Fibroblast of skin of right biceps (primary cell): ENCODE measurements around the gene LRRC49.
A peak's percentile ranks its signal among the peaks of the same experiment; 100 is the strongest.
"Not testable (repeated sequence)": the region's sequence is repeated elsewhere in the genome, so short reads cannot be mapped to it uniquely, and the experiment has no call there.

Source experiments
- DNase-seq: peaks from one replicate; pipeline ENCODE4 v3.0.0-alpha.2; 2013

Gene LRRC49

DNA sequence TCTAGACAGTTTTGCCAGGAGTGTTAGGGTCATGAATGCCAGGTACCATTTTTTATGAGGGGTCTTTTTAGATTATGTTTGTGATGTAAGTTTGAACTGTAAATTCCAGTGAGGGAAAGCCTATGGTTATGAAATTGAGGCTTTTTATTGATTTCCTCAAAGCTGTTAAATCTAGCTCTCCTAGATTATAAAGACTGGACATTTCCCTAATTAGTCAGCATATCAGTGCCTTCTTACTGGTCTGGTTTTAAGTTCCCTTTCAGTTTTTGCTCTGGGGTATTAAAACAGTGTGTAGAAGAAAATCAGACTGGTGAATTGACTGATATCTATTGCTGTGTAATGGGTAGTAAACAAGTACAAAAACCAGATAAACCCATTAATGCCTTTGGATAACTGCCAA, 39.2 kb downstream of the LRRC49 start:
- DNase-seq, result no peak

GRCh38 chr15:70932397-70932796, 39.8 kb downstream of the LRRC49 start:
- DNase-seq, result no peak

GRCh38 chr15:70933411-70933810, 40.8 kb downstream of the LRRC49 start:
- no peak for DNase-seq

GRCh38 chr15:70935631-70936030, 43.0 kb downstream of the LRRC49 start:
- no peak for DNase-seq

- peak; percentile 22 for DNase-seq
Measured at GRCh38 chr15:70936326-70936725, 43.7 kb downstream of the LRRC49 start.

GRCh38 chr15:70943285-70943684, 50.7 kb downstream of the LRRC49 start:
- not testable (repeated sequence) for DNase-seq

GRCh38 chr15:70947351-70948335, 55.0 kb downstream of the LRRC49 start:
- DNase-seq, result no peak

DNA sequence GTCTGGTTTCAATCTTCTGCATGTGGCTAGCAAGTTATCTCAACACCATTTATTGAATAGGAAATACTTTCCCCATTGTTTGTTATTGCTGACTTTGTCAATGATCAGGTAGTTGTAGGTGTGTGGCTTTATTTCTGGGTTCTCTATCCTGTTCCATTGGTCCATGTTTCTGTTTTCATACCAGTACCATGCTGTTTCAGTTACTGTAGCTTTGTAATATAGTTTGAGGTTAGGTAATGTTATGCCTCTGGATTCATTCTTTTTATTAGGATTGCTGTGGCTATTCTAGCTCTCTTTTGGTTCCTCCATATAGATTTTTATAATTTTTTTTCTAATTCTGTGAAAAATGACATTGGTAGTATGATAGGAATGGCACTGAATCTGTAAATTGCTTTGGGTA, 58.3 kb downstream of the LRRC49 start:
- no peak for DNase-seq

DNA sequence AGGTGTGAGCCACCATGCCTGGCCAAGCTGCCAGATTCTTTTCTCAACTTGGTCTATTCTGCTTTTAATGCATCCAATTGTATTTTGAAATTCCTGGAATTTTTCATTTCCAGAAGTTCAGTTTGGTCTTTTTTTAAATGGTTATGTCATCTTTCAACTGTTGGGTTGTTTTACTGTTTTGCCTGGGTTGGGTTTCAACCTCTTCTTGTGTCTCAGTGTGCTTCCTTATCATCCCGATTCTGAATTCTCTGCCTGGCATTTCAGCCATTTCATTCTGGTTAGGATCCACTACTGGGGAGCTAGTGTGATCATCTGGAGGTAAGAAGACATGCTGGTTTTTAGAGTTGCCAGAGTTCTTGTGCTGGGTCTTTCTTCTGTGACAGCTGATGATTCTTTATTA, 61.5 kb downstream of the LRRC49 start:
- peak; percentile 14 for DNase-seq

DNA sequence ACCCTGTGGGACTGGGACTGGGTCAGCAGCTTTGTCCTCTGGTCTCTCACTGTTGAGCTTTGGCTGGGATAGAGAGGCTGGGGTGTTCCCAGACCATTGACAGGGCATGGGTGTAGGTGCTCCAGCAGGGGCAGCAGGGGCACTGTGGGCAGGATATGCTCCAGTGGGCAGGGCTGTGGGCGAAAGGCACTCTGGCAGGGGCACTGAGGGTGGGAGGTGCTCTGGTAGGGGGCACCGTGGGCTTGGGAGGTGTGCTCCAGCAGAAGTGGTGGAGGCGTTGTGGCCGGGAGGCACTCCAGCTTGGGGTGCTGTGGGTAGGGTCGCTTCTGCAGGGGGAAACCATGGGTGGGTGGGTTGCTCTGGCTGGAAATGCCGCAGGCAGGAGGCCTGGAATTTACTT, 62.1 kb downstream of the LRRC49 start:
- DNase-seq, result no peak

- DNase-seq, result peak; percentile 84
Measured at GRCh38 chr15:70955151-70955550, 62.5 kb downstream of the LRRC49 start.

GRCh38 chr15:70956201-70956995, 63.8 kb downstream of the LRRC49 start:
- DNase-seq, result peak; percentile 66

- DNase-seq, result no peak
Measured at GRCh38 chr15:70962084-70962483, 69.5 kb downstream of the LRRC49 start.

GRCh38 chr15:70963199-70963598, 70.6 kb downstream of the LRRC49 start:
- DNase-seq, result no peak

- no peak for DNase-seq
Measured at GRCh38 chr15:70964058-70964457, 71.4 kb downstream of the LRRC49 start.

DNA sequence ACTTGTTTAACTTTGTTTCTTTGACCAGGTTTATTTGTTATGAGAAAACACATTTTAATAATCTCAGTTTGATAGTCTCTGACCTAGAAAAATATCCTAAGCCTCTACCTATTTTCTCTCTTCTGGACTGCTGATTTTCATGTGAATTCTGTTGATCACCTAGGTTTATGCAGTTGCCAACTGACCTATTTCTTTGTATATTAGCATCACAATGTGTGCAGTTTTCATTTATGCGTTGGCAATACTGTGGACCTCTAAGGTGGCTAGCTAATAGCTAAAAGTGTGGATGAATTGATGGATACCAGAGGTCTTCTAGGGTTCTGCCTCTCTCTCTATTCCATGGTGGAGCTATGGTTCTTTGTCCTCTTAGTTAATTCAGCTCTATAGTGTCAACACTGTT, 72.1 kb downstream of the LRRC49 start:
- DNase-seq, result no peak

GRCh38 chr15:70967646-70968045, 75.0 kb downstream of the LRRC49 start:
- no peak for DNase-seq

DNA sequence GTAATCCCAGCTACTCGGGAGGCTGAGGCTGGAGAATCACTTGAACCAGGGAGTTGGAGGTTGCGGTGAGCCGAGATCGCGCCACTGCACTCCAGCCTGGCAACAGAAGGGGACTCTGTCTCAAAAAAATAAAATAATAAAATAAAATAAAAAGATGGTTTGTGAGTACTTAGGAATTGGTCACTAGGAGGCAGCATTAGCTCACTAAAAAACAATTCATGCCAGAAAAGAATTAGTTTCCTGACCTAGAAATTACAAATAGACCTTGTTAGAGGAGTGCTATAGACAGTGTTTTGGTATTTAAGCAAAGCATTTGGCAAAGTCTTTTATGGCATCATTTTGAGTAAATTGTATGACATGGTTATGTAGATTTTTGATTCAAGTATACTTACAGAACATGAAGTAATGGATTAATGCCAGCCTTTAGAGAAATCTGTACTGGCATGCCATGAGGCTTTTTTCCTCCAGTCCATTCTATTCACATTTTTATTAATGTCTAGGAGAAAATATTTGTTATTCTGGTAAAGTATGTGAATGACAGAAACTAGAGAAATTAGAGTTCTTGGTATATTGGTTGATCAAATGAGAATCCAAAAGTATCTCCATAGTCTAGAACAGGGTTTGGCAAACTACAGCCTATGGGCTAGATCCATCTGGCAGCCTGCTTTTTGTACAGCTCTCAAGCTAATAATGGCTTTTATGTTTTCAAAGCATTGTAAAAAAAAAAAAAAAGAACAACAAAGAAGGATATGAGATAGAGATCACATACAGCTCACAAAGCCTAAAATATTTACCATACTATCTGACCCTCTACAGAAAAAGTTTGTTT, 81.6 kb downstream of the LRRC49 start:
- peak; percentile 66 for DNase-seq

DNA sequence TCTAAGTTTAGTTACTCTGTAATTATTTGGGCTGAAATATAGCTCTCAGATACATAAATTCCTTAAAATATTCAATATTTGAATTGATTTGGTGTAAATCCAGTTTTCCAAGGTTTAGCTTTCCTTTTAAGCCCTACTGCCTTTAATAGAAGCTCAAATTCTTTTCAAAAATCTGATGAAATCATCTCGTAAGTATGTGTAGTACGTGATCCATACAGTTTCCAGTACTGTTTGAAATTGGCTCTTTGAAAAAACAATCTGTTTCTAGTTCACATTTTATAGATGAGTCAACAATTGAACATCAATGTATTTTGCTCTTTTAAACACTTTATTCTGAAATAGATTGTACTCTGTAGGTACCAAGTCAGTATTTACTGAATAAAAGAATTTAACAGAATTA, 84.2 kb downstream of the LRRC49 start:
- peak; percentile 87 for DNase-seq

DNA sequence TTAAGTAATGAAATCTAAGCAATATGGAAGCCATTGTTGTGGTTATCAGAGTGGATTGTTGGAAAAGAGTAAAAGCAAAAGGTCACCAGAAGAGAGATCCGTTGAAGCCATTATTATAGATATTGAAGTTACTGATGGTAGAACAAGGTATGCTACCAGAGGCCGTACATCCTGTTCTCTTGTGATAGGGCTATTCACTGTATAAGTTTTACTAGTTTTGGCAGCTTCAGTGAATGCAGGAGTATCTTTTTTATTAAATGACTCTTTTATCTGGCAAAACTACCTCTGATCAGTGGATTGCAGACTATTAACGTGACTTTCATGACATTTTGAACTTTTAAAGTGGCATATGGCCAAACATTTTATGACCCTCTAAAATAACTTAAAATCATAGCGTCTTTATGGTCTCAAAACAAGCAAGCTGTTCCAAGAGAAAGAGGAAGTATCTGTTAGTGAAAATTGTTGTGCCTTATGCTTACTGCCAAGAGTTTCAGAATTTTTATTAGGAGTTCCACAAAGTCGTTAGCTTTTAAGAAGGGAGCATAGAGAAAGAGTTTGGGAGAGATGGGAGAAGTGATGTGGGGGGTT, 102.9 kb downstream of the LRRC49 start:
- no peak for DNase-seq

GRCh38 chr15:70998319-70998718, 105.7 kb downstream of the LRRC49 start:
- no peak for DNase-seq

GRCh38 chr15:71002316-71002715, 109.7 kb downstream of the LRRC49 start:
- DNase-seq, result peak; percentile 32

DNA sequence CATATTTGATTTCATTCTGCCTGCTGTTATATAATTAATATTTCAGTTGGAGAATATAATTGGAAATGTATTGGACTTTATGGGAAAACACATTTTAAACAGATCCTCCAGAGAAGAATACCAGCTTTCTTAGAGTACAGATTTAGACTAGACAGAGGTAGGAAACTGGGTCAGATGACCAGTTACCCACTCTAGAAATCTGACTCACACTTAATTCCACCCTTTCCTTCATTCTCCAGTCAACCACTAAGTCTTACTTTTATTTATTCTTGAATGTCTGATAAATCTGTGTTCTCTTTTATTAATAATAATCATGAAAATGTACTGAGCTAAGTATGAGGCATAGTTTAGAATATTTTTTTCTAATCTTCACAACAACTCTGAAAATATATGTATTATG, 110.7 kb downstream of the LRRC49 start:
- peak; percentile 22 for DNase-seq
